HG03521 (cell line): ENCODE measurements around the gene APOC3.
"Not testable (repeated sequence)": the region's sequence is repeated elsewhere in the genome, so short reads cannot be mapped to it uniquely, and the experiment has no call there.

Experiments
- ATAC-seq: cut with Tn5 transposase; IDR thresholded peaks from one replicate; pipeline ENCODE4 v1.9.1; 2021; ENCODE audit warnings: mild to moderate bottlenecking, moderate library complexity; ENCODE audit not compliant: unreplicated experiment

Gene APOC3

GRCh38 chr11:116801662-116802061 is 28.0 kb upstream of the APOC3 start:
- not testable (repeated sequence) for ATAC-seq

GRCh38 chr11:116804001-116804400 is 25.7 kb upstream of the APOC3 start:
- ATAC-seq, result no peak

GRCh38 chr11:116807601-116808261 is 22.0 kb upstream of the APOC3 start:
- ATAC-seq, result no peak

- ATAC-seq, result no peak
Measured at GRCh38 chr11:116808262-116809175, 21.2 kb upstream of the APOC3 start.

GRCh38 chr11:116811194-116811593 is 18.5 kb upstream of the APOC3 start:
- ATAC-seq, result no peak

- ATAC-seq, result no peak
Measured at GRCh38 chr11:116812109-116812508, 17.6 kb upstream of the APOC3 start.

GRCh38 chr11:116813170-116813569 is 16.5 kb upstream of the APOC3 start:
- no peak for ATAC-seq

- no peak for ATAC-seq
Measured at GRCh38 chr11:116813781-116814471, 15.8 kb upstream of the APOC3 start.

- no peak for ATAC-seq
Measured at GRCh38 chr11:116814502-116814901, 15.2 kb upstream of the APOC3 start.

- no peak for ATAC-seq
Measured at GRCh38 chr11:116819049-116819448, 10.7 kb upstream of the APOC3 start.

GRCh38 chr11:116821050-116821918 is 8.4 kb upstream of the APOC3 start:
- ATAC-seq, result no peak

GRCh38 chr11:116822575-116822974 is 7.1 kb upstream of the APOC3 start:
- no peak for ATAC-seq

- no peak for ATAC-seq
Measured at GRCh38 chr11:116823031-116823843, 6.5 kb upstream of the APOC3 start, which contains the start of gene APOA4. TSS of gene APOA4 (minus strand) at chr11:116823304. CDS start at chr11:116823191, 113 bp downstream.

GRCh38 chr11:116825434-116825833 is 4.3 kb upstream of the APOC3 start:
- no peak for ATAC-seq

GRCh38 chr11:116825854-116826750 is 3.6 kb upstream of the APOC3 start:
- ATAC-seq, result no peak

- no peak for ATAC-seq
Measured at GRCh38 chr11:116826751-116827431, 2.8 kb upstream of the APOC3 start.

GRCh38 chr11:116827461-116827860 is 2.2 kb upstream of the APOC3 start:
- ATAC-seq, result no peak
